IMR-90 (cell line): Measurements from ENCODE around the gene C11orf54. TPM values are rescaled to one million over a fixed set of nuclear protein-coding genes. Genes with fewer than 3 reads are reported as not detected.

ENCODE experiments used
- ATAC-seq: fragments of 200-7000 bp; cut with Tn5 transposase; 2 replicates; pipeline ENCODE4 v1.9.1; 2020; ENCODE audit warnings: low read depth, mild to moderate bottlenecking, moderate library complexity
- BruUV-seq: library from RNA; stranded (reverse); fragments of 400-500 nt; replicated peaks from 2 replicates; lab custom pipeline; 2021; lab: Mats Ljungman, UMichigan
- CTCF ChIA-PET: fragments of 300-600 bp; formaldehyde crosslinking; extraction: SDS; loops from one replicate; lab custom pipeline; 2021; ENCODE audit warnings: antibody characterized with exemption; lab: Yijun Ruan, JAX
- POLR2A ChIA-PET: fragments of 300-600 bp; sonication (Branson Sonifier 250); formaldehyde crosslinking; loops from one replicate; lab custom pipeline; 2022; ENCODE audit warnings: antibody characterized with exemption; ENCODE audit not compliant: unreplicated experiment; lab: Charles Lee
- DNase-seq: peaks from one replicate; pipeline ENCODE4 v3.0.0; 2013
- H2AFZ ChIP-seq: replicated peaks from 2 replicates; pipeline ENCODE3; 2013; ENCODE audit warnings: low read length, mild to moderate bottlenecking; ENCODE audit not compliant: poor library complexity
- H2AK5ac ChIP-seq: 2 replicates; pipeline ENCODE4 v1.6.1; 2013; ENCODE audit warnings: low read depth, low read length, inconsistent platforms
- H2AK9ac ChIP-seq: replicated peaks from 2 replicates; pipeline ENCODE3; 2013; ENCODE audit warnings: mild to moderate bottlenecking, low read depth, low read length, moderate library complexity; ENCODE audit not compliant: poor library complexity
- H2BK120ac ChIP-seq: 2 replicates; pipeline ENCODE4 v1.6.1; 2013; ENCODE audit warnings: low read depth, low read length, inconsistent platforms
- H2BK15ac ChIP-seq: 3 replicates; pipeline ENCODE4 v1.6.1; 2013; ENCODE audit warnings: low read depth, low read length, inconsistent platforms
- H2BK20ac ChIP-seq: 2 replicates; pipeline ENCODE4 v1.6.1; 2013; ENCODE audit warnings: low read depth, mild to moderate bottlenecking, inconsistent platforms, low read length, moderate library complexity
- H2BK5ac ChIP-seq: 2 replicates; pipeline ENCODE4 v1.6.1; 2013; ENCODE audit warnings: mild to moderate bottlenecking, low read depth, low read length, inconsistent platforms; ENCODE audit not compliant: poor library complexity, severe bottlenecking
- H3K14ac ChIP-seq: replicated peaks from 2 replicates; pipeline ENCODE4 v1.6.1; 2013; ENCODE audit warnings: low read depth, low read length, inconsistent platforms
- H3K18ac ChIP-seq: 2 replicates; pipeline ENCODE4 v1.6.1; 2013; ENCODE audit warnings: low read depth, low read length, control low read depth
- H3K23ac ChIP-seq: 2 replicates; pipeline ENCODE4 v1.6.1; 2013; ENCODE audit warnings: low read depth, low read length, inconsistent platforms
- H3K27ac ChIP-seq: 2 replicates; pipeline ENCODE4 v1.5.1; 2013; ENCODE audit warnings: mild to moderate bottlenecking, control low read depth, low read length; ENCODE audit not compliant: insufficient read depth
- H3K27me3 ChIP-seq: 2 replicates; pipeline ENCODE4 v1.6.1; 2013; ENCODE audit warnings: low read length; ENCODE audit not compliant: control insufficient read depth, insufficient read depth
- H3K36me3 ChIP-seq: 2 replicates; pipeline ENCODE4 v1.6.1; 2013; ENCODE audit warnings: low read length, mixed read lengths; ENCODE audit not compliant: control insufficient read depth, insufficient read depth
- H3K4ac ChIP-seq: 2 replicates; pipeline ENCODE4 v1.6.1; 2013; ENCODE audit warnings: low read depth, low read length, inconsistent platforms
- H3K4me1 ChIP-seq: 2 replicates; pipeline ENCODE4 v1.6.1; 2013; ENCODE audit warnings: low read length, mixed read lengths; ENCODE audit not compliant: control insufficient read depth, insufficient read depth
- H3K4me2 ChIP-seq: 2 replicates; pipeline ENCODE4 v1.6.1; 2013; ENCODE audit warnings: low read depth, mild to moderate bottlenecking, control low read depth, low read length, moderate library complexity
- H3K4me3 ChIP-seq: 2 replicates; pipeline ENCODE4 v1.5.1; 2013; ENCODE audit warnings: low read depth, mild to moderate bottlenecking, control low read depth, low read length, moderate library complexity; ENCODE audit not compliant: insufficient read depth
- H3K56ac ChIP-seq: 2 replicates; pipeline ENCODE4 v1.6.1; 2013; ENCODE audit warnings: low read length, inconsistent platforms; ENCODE audit not compliant: insufficient read depth; ENCODE audit errors: extremely low read depth
- H3K79me1 ChIP-seq, 2 experiments: 2 replicates each; pipeline ENCODE4 v1.6.1; 2013; ENCODE audit warnings: low read length in 2 of 2, inconsistent platforms in 1 of 2, low read depth in 1 of 2
- H3K9ac ChIP-seq: 2 replicates; pipeline ENCODE4 v1.6.1; 2013; ENCODE audit warnings: low read depth, low read length, control low read depth
- H3K9me1 ChIP-seq: 2 replicates; pipeline ENCODE4 v1.6.1; 2013; ENCODE audit warnings: low read length, inconsistent platforms; ENCODE audit not compliant: insufficient read depth
- H3K9me3 ChIP-seq: 2 replicates; pipeline ENCODE4 v1.6.1; 2013; ENCODE audit warnings: low read length; ENCODE audit not compliant: control insufficient read depth, insufficient read depth
- H4K20me1 ChIP-seq: 2 replicates; pipeline ENCODE4 v1.6.1; 2013; ENCODE audit warnings: low read length, inconsistent platforms; ENCODE audit not compliant: insufficient read depth
- H4K5ac ChIP-seq: 2 replicates; pipeline ENCODE4 v1.6.1; 2013; ENCODE audit warnings: mild to moderate bottlenecking, low read depth, low read length, control low read depth
- H4K8ac ChIP-seq, 2 experiments: 2 replicates each; pipeline ENCODE4 v1.6.1; 2013; ENCODE audit warnings: low read depth in 2 of 2, low read length in 2 of 2, control low read depth in 1 of 2, inconsistent platforms in 1 of 2
- H4K91ac ChIP-seq: 2 replicates; pipeline ENCODE4 v1.6.1; 2013; ENCODE audit warnings: low read depth, low read length, inconsistent platforms; ENCODE audit not compliant: insufficient read depth
- BHLHE40 ChIP-seq: fragments of 150-350 bp; IDR thresholded peaks from 2 replicates; pipeline ENCODE4 v1.6.1; 2016; ENCODE audit warnings: mild to moderate bottlenecking, low read depth, low read length
- CEBPB ChIP-seq: IDR thresholded peaks from 2 replicates; pipeline ENCODE4 v1.6.1; 2012; ENCODE audit warnings: low read depth, low read length, improper control_type of control experiment
- CHD1 ChIP-seq: IDR thresholded peaks from 2 replicates; pipeline ENCODE4 v1.6.1; 2012; ENCODE audit warnings: low read depth, low read length, improper control_type of control experiment
- FOS ChIP-seq: fragments of 150-350 bp; IDR thresholded peaks from 2 replicates; pipeline ENCODE4 v1.6.1; 2016; ENCODE audit warnings: low read depth, low read length
- MAFK ChIP-seq: IDR thresholded peaks from 2 replicates; pipeline ENCODE4 v1.6.1; 2012; ENCODE audit warnings: low read depth, low read length, improper control_type of control experiment
- MAZ ChIP-seq: IDR thresholded peaks from 2 replicates; pipeline ENCODE4 v1.6.1; 2012; ENCODE audit warnings: low read depth, mild to moderate bottlenecking, low read length, improper control_type of control experiment, moderate library complexity, borderline replicate concordance
- MXI1 ChIP-seq: IDR thresholded peaks from 2 replicates; pipeline ENCODE4 v1.6.1; 2012; ENCODE audit warnings: low read depth, mild to moderate bottlenecking, low read length, moderate library complexity, borderline replicate concordance
- NFE2L2 ChIP-seq: fragments of 150-350 bp; IDR thresholded peaks from 2 replicates; pipeline ENCODE4 v1.6.1; 2016; ENCODE audit warnings: low read depth, mild to moderate bottlenecking, low read length
- POLR2A ChIP-seq: IDR thresholded peaks from 2 replicates; pipeline ENCODE4 v1.6.1; 2012; ENCODE audit warnings: mild to moderate bottlenecking, low read depth, low read length
- RAD21 ChIP-seq: IDR thresholded peaks from 2 replicates; pipeline ENCODE4 v1.6.1; 2012; ENCODE audit warnings: low read length, improper control_type of control experiment
- RCOR1 ChIP-seq: IDR thresholded peaks from 2 replicates; pipeline ENCODE4 v1.6.1; 2012; ENCODE audit warnings: mild to moderate bottlenecking, low read length, improper control_type of control experiment; ENCODE audit not compliant: insufficient replicate concordance
- RFX5 ChIP-seq: IDR thresholded peaks from 2 replicates; pipeline ENCODE4 v1.8.0; 2012; ENCODE audit warnings: low read depth, mild to moderate bottlenecking, low read length, moderate library complexity
- SMC3 ChIP-seq: fragments of 150-350 bp; IDR thresholded peaks from 2 replicates; pipeline ENCODE4 v1.6.1; 2016; ENCODE audit warnings: low read depth, mild to moderate bottlenecking, antibody characterized with exemption, low read length, moderate library complexity
- WGBS, 2 experiments: methylation state at CpG; one replicate each; pipeline versions ENCODE4 v1.1.5 to v1.1.7; 2013; ENCODE audit warnings: missing lambda C conversion rate in 2 of 2; ENCODE audit not compliant: insufficient read length in 1 of 2; ENCODE audit errors: extremely low coverage in 2 of 2; 5-methylcytosine and 5-hydroxymethylcytosine counted together
- dilution Hi-C: fragments of 300-500 bp; cut with HindIII; formaldehyde crosslinking; loops from one replicate; pipeline ENCODE4 v1.14.3; 2018; ENCODE audit warnings: low sequenced_read_pairs; ENCODE audit not compliant: unreplicated experiment
- in situ Hi-C: fragments of 300-500 bp; cut with MboI; formaldehyde crosslinking; loops from 3 replicates; pipeline ENCODE4 v1.14.3; 2019; ENCODE audit warnings: low sequenced_read_pairs, inconsistent platforms, mixed read lengths
- intact Hi-C: fragments of 100-400 bp; cut with micrococcal nuclease; formaldehyde crosslinking; loops from 2 replicates; pipeline ENCODE4 v1.10.0; 2022
- polyA plus RNA-seq, 3 experiments: library from polyadenylated mRNA; depleted of rRNA; stranded (reverse); fragments of >200 nt; gene quantifications; 2 replicates each; pipeline ENCODE4 v1.2.3, GENCODE V29; 2012; ENCODE audit warnings: low replicate concordance in 1 of 3
- total RNA-seq: library from RNA; depleted of rRNA; stranded (reverse); fragments of >200 nt; gene quantifications from 2 replicates; pipeline ENCODE4 v1.2.3, GENCODE V29; 2012
- TF ChIP-seq, protein P1 (sequence below): fragments of 150-350 bp; IDR thresholded peaks from 2 replicates; pipeline ENCODE4 v1.6.1; 2016; ENCODE audit warnings: low read depth, mild to moderate bottlenecking, low read length, moderate library complexity, borderline replicate concordance
- TF ChIP-seq, protein P2 (sequence below): conservative IDR thresholded peaks from 2 replicates; pipeline ENCODE4 v1.5.1; 2012; ENCODE audit warnings: mild to moderate bottlenecking, low read depth, low read length, improper control_type of control experiment
- TF ChIP-seq, protein P3 (sequence below): fragments of 150-350 bp; IDR thresholded peaks from 2 replicates; pipeline ENCODE4 v1.6.1; 2017; ENCODE audit warnings: mild to moderate bottlenecking, antibody characterized with exemption, low read length, low read depth

C11orf54 gene
- total and polyA plus RNA-seq, 2 of the 4 experiments (the other 2 are of a cell fraction): 13.7 to 16.0 TPM

DNA sequence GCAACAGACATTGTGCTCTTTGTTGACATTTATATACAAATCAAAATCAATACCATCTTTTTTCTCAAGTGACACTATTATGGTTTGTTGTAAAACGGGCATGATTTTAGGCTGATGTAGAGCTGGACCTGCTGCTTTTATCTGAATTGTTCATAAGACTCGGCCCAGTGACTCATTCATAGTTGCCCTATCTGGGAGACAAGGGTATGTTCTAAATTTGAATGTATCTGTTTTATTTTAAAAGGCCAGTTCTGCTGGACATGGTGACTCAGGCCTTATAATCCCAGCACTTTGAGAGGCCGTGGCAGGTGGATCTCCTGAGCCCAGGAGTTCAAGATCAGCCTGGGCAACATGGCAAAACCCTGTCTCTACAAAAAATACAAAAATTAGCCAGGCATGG, 40.6 kb upstream of the C11orf54 start:
- in situ Hi-C loops (no loop called here), intact Hi-C loops (no loop called here), dilution Hi-C loops (no loop called here)
- H3K4me3 ChIP-seq: no peak overlapping the region
- no peak overlapping the region for H3K14ac ChIP-seq
- no peak overlapping the region for H2AK9ac ChIP-seq
- H2BK15ac ChIP-seq: no peak overlapping the region
- TF ChIP-seq, protein P1, sequence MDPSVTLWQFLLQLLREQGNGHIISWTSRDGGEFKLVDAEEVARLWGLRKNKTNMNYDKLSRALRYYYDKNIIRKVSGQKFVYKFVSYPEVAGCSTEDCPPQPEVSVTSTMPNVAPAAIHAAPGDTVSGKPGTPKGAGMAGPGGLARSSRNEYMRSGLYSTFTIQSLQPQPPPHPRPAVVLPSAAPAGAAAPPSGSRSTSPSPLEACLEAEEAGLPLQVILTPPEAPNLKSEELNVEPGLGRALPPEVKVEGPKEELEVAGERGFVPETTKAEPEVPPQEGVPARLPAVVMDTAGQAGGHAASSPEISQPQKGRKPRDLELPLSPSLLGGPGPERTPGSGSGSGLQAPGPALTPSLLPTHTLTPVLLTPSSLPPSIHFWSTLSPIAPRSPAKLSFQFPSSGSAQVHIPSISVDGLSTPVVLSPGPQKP: no peak
- no peak for TF ChIP-seq NFE2L2
- no peak for TF ChIP-seq MAFK
- no peak for TF ChIP-seq CEBPB
- TF ChIP-seq, protein P2, sequence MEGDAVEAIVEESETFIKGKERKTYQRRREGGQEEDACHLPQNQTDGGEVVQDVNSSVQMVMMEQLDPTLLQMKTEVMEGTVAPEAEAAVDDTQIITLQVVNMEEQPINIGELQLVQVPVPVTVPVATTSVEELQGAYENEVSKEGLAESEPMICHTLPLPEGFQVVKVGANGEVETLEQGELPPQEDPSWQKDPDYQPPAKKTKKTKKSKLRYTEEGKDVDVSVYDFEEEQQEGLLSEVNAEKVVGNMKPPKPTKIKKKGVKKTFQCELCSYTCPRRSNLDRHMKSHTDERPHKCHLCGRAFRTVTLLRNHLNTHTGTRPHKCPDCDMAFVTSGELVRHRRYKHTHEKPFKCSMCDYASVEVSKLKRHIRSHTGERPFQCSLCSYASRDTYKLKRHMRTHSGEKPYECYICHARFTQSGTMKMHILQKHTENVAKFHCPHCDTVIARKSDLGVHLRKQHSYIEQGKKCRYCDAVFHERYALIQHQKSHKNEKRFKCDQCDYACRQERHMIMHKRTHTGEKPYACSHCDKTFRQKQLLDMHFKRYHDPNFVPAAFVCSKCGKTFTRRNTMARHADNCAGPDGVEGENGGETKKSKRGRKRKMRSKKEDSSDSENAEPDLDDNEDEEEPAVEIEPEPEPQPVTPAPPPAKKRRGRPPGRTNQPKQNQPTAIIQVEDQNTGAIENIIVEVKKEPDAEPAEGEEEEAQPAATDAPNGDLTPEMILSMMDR: no peak
- TF ChIP-seq, protein P3, sequence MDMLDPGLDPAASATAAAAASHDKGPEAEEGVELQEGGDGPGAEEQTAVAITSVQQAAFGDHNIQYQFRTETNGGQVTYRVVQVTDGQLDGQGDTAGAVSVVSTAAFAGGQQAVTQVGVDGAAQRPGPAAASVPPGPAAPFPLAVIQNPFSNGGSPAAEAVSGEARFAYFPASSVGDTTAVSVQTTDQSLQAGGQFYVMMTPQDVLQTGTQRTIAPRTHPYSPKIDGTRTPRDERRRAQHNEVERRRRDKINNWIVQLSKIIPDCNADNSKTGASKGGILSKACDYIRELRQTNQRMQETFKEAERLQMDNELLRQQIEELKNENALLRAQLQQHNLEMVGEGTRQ: no peak
- no peak for TF ChIP-seq BHLHE40
- no peak for TF ChIP-seq SMC3
- no peak for TF ChIP-seq MAZ
- TF ChIP-seq POLR2A: no peak
- TF ChIP-seq CHD1: no peak
- TF ChIP-seq RCOR1: no peak
- no peak for TF ChIP-seq MXI1
- no peak for TF ChIP-seq FOS
- TF ChIP-seq RAD21: no peak
- no peak for TF ChIP-seq RFX5
- no TSS peak for BruUV-seq
- ChIA-PET POLR2A (no interaction called here), CTCF (no interaction called here)
- no peak overlapping the region for H3K27ac ChIP-seq
- H3K36me3 ChIP-seq: peaks cover 16% of the 10 kb centered on the region
- no peak overlapping the region for H4K91ac ChIP-seq
- H2AK5ac ChIP-seq: no peak overlapping the region
- no CpG with 5 or more reads among the region's 3 CpGs for WGBS, 2 experiments
- no peak overlapping the region for H4K8ac ChIP-seq
- no peaks in the 10 kb centered on the region for H3K4me1 ChIP-seq
- H3K9ac ChIP-seq: no peak overlapping the region
- no peak overlapping the region for H3K18ac ChIP-seq
- H2BK5ac ChIP-seq: no peak overlapping the region
- no peaks in the 10 kb centered on the region for H3K27me3 ChIP-seq
- no peak overlapping the region for H2AFZ ChIP-seq
- no peaks in the 10 kb centered on the region for H4K20me1 ChIP-seq
- H2BK20ac ChIP-seq: no peak overlapping the region
- no peak overlapping the region for H2BK120ac ChIP-seq
- no peak overlapping the region for H3K23ac ChIP-seq
- H3K4me2 ChIP-seq: no peak overlapping the region
- H3K4ac ChIP-seq: no peak overlapping the region
- H4K5ac ChIP-seq: no peak overlapping the region
- peaks cover 2 to 3% of the 10 kb centered on the region in 2 experiments; a peak in 3 of 4 replicates for H3K79me1 ChIP-seq
- DNase-seq (peak; percentile 65), ATAC-seq (peak; percentile 84)
- H3K9me1 ChIP-seq: no peaks in the 10 kb centered on the region
- H3K56ac ChIP-seq: no peak overlapping the region
- no peaks in the 10 kb centered on the region for H3K9me3 ChIP-seq
